ENCODE results near the gene RAB17.
A peak's percentile ranks its signal among the peaks of the same experiment; 100 is the strongest.

RAB17 gene

DNA sequence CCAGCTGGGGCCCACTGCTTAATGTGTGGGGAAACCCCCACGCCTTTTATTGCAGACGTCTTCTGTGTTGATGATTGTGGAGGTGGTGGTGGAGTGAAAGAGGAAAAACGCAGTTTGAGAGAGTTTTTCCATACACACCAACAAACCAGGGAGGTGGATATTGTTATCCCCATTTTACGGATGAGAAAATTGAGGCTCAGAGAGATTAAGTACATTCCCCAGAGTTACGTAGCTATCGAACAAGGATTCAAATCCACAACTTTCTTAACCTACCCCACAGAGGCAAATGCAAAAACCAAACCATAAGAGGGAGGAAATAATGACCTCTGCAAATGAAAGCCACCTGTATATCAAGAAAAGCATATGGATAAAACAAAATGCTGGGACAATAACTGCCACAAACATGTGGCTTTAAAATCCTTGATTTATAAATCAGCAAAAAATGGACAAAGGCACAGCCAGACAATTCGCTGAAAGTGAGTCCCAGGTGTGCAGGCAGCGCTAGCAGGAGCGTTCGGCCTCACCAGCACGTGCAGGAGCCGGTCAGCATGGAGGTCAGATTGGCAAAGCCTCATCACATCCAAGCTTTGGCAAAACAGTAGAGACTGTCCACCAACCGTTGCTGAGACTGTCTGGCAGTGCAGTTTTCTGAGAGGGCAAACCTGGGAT lies 12.6 kb upstream of the RAB17 start:
- TF ChIP-seq, protein P1, sequence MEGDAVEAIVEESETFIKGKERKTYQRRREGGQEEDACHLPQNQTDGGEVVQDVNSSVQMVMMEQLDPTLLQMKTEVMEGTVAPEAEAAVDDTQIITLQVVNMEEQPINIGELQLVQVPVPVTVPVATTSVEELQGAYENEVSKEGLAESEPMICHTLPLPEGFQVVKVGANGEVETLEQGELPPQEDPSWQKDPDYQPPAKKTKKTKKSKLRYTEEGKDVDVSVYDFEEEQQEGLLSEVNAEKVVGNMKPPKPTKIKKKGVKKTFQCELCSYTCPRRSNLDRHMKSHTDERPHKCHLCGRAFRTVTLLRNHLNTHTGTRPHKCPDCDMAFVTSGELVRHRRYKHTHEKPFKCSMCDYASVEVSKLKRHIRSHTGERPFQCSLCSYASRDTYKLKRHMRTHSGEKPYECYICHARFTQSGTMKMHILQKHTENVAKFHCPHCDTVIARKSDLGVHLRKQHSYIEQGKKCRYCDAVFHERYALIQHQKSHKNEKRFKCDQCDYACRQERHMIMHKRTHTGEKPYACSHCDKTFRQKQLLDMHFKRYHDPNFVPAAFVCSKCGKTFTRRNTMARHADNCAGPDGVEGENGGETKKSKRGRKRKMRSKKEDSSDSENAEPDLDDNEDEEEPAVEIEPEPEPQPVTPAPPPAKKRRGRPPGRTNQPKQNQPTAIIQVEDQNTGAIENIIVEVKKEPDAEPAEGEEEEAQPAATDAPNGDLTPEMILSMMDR (IDR thresholded peaks at IDR 0.05; ENCODE audit: low read depth, low read length, missing control alignments), result no peak
- DNase-seq (ENCODE audit: extremely low read depth, low read depth), result no peak
- H3K4me3 ChIP-seq (replicated peaks; ENCODE audit: low read depth, low read length), result no peak overlapping the region

DNA sequence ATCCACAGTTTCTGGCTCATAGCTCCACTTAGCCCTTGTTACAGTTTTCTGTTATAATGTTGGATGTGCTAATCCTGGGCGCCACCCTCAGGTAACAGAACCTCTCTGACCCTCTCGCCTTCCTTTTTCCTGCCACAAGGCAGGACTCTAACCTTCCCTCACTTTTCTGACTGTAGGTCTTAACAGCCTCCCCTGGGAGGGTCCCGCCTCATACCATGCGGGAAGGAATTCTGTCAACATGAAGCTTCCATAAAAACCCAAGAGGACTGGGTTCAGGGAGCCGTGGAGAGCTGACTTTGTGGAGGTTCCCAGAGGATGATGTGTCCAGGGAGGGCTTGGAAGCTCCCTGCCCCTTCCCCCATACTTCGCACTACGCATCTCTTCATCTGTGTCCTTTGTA lies 11.9 kb upstream of the RAB17 start:
- TF ChIP-seq, protein P1 (IDR thresholded peaks at IDR 0.05; ENCODE audit: low read depth, low read length, missing control alignments), result no peak
- DNase-seq (ENCODE audit: extremely low read depth, low read depth), result no peak
- H3K4me3 ChIP-seq (replicated peaks; ENCODE audit: low read depth, low read length), result no peak overlapping the region

DNA sequence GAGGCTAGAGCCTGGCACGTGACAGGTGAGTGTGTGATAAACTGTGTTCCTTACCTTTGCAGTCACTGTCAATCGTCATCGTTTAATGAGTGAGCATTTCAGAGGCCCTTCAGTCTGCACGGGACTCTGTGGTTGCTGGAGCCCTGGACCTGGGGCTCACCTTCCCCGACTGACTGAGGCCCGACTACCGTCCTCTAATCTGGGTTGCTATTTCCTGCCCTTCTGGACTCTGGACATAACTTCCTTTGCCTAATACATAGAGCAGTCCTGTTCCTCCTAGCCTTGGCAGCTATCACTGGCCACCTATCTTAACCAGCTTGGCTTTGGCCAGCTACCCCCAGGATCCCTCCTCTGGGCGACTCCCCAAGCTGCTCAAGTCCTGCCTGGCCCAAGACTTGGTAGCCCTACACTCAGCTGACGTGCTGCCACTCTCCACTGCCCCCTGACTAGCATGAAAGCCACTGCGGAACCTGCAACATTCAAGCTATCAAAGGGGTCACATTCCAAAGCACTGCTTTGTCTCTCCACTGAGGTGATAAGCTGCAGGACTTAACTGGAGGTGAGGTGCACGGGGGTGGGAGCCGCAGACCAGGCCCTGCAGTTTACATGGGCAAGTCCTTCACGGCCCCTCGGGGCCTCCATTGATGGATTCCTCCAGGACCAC lies 11.1 kb upstream of the RAB17 start:
- TF ChIP-seq, protein P1 (IDR thresholded peaks at IDR 0.05; ENCODE audit: low read depth, low read length, missing control alignments), result no peak
- no peak for DNase-seq (ENCODE audit: extremely low read depth, low read depth)
- no peak overlapping the region for H3K4me3 ChIP-seq (replicated peaks; ENCODE audit: low read depth, low read length)

DNA sequence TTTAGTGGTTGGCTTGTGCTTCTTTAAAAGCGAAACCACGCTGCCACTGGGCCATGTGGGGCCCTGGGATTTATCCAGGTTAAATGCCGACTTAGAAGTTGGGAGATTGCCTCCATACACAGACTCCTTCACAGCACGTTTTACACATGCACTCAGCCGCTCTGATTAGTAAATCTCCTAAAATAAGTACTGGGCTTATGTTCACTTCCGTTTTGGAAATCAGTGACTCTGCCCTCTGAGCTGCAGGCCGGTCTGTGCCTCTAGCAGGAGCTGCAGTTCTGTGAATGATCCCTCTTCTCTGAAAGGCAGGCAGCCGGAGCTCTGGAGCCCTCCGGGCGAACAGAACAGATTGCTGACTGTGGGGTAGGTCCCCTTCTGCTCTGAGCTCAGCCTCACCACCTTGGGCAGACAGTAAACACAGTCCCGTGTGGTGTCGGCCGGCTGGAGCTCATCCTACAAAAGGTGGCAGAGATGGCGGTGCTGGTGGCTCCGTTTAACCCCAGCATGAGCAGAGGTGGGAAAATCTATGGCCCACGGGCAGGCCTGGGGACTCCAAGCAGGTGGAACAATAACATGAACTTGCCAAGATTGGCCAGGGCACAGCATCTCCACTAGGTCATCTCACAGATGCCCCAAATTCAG lies 9.8 kb upstream of the RAB17 start:
- no peak overlapping the region for H3K4me3 ChIP-seq (replicated peaks; ENCODE audit: low read depth, low read length)
- TF ChIP-seq, protein P1 (IDR thresholded peaks at IDR 0.05; ENCODE audit: low read depth, low read length, missing control alignments), result peak; percentile 20
- no peak for DNase-seq (ENCODE audit: extremely low read depth, low read depth)

DNA sequence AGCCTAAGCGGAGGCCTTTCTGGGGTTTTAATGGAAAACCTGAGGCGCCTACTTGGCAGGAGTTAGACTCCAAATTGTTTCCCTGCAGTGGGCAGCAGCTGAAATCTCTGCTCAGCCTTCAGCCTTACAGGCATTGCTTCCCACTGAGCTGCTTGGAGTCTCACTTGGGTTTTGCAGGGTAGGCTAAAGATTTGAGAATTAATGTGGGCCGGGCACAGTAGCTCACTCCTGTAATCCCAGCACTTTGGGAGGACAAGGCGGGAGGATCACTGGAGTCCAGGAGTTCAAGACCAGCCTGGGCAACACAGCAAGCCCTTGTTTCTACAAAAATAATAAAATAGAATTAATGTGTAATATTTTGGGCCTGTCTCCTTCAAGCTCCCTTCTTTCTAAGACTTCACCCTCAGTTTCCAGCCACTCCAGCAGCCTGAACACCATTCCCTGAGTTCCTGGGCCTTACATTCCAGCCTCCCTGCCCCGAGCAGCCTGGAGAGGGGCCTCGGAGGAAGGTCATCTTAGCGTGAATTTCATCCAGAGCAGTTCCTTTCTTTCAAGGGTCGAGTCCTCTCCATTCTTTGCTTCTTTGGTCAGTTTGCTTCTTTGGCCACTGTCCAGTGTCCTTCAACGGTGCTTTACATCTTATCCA lies 9.1 kb upstream of the RAB17 start:
- no peak overlapping the region for H3K4me3 ChIP-seq (replicated peaks; ENCODE audit: low read depth, low read length)
- TF ChIP-seq, protein P1 (IDR thresholded peaks at IDR 0.05; ENCODE audit: low read depth, low read length, missing control alignments), result no peak
- DNase-seq (ENCODE audit: extremely low read depth, low read depth), result no peak

DNA sequence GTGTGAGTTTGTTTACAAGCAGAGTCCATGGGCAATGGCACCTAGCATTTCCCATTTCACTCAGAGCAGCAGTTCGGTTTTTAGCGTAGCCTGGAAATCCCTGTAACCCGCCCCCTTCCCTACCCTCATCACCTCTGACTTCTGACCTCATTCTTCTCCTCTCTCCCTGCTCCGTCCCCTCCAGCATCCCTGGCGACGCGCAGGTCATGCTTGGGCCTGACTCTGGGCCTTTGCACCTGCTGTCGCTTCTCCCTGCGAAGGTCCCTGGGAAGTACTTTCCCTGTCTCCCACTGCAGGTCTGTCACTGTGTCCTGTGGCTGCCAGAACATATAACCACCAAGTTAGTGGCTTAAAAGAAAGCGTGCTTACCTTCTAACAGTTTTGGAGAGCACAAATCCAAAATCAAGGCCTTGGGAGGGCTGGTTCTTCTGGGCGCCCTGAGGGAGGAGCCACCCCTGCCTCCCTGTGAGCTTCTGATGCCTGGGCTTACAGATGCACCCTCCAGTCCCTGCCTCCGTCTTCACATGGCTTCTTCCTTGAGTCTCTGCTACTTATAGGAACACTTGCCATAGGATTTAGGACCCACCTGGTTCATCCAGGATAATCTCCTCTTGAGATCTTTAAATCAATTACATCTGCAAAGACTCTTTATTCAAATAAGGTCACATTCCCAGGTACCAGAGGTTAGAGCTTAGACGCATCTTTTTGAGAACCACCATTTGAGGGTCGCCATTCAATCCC lies 8.1 kb upstream of the RAB17 start:
- TF ChIP-seq, protein P1 (IDR thresholded peaks at IDR 0.05; ENCODE audit: low read depth, low read length, missing control alignments), result no peak
- DNase-seq (ENCODE audit: extremely low read depth, low read depth), result no peak
- H3K4me3 ChIP-seq (replicated peaks; ENCODE audit: low read depth, low read length), result no peak overlapping the region
